Neural cell (in vitro differentiated cells): ENCODE measurements around the gene NBPF3. TPM values are rescaled to one million over a fixed set of nuclear protein-coding genes. Genes with fewer than 3 reads are reported as not detected.

Experiments
- H2AFZ ChIP-seq: fragments of 200-600, 300-800 bp; sonication (generic), shearing (Covaris generic); 2 replicates; pipeline ENCODE4 v1.6.0; 2014; ENCODE audit warnings: low read depth, mild to moderate bottlenecking, antibody characterized with exemption, low read length, moderate library complexity
- H3F3A ChIP-seq: fragments of 200-600 bp; shearing (Covaris generic); 2 replicates; pipeline ENCODE4 v1.6.1; 2016; ENCODE audit warnings: mild to moderate bottlenecking, moderate library complexity, mixed read lengths, antibody characterized with exemption, low read length; ENCODE audit not compliant: insufficient read depth, poor library complexity, severe bottlenecking
- H3K27ac ChIP-seq: fragments of 200-600, 300-800 bp; sonication (generic), shearing (Covaris generic); 2 replicates; pipeline ENCODE4 v1.5.1; 2014; ENCODE audit warnings: mild to moderate bottlenecking, low read length, moderate library complexity
- H3K27me3 ChIP-seq: fragments of 300-800, 200-600 bp; sonication (generic), shearing (Covaris generic); 2 replicates; pipeline ENCODE4 v1.6.0; 2014; ENCODE audit warnings: mild to moderate bottlenecking, low read depth, low read length, moderate library complexity; ENCODE audit not compliant: insufficient read depth
- H3K36me3 ChIP-seq: fragments of 300-800, 200-600 bp; sonication (generic), shearing (Covaris generic); 2 replicates; pipeline ENCODE4 v1.5.1; 2014; ENCODE audit warnings: mild to moderate bottlenecking, antibody characterized with exemption, low read length, moderate library complexity; ENCODE audit not compliant: insufficient read depth
- H3K4me2 ChIP-seq: fragments of 300-800, 200-600 bp; sonication (generic), shearing (Covaris generic); 2 replicates; pipeline ENCODE4 v1.6.0; 2014; ENCODE audit warnings: mild to moderate bottlenecking, low read length
- H3K4me3 ChIP-seq: fragments of 300-800, 200-600 bp; sonication (generic), shearing (Covaris generic); 2 replicates; pipeline ENCODE4 v1.5.1; 2014; ENCODE audit warnings: mild to moderate bottlenecking, low read length, moderate library complexity
- H3K79me2 ChIP-seq: fragments of 200-600 bp; shearing (Covaris generic); replicated peaks from 2 replicates; pipeline ENCODE4 v1.6.0; 2014; ENCODE audit warnings: mild to moderate bottlenecking, low read length, moderate library complexity; ENCODE audit not compliant: insufficient read depth
- H3K9ac ChIP-seq: fragments of 300-800, 200-600 bp; sonication (generic), shearing (Covaris generic); 2 replicates; pipeline ENCODE4 v1.6.1; 2016; ENCODE audit warnings: mild to moderate bottlenecking, low read length, mixed read lengths
- H3K9me2 ChIP-seq: fragments of 200-600 bp; shearing (Covaris generic); 2 replicates; pipeline ENCODE4 v1.6.1; 2016; ENCODE audit warnings: mild to moderate bottlenecking, low read length, mixed read lengths; ENCODE audit not compliant: insufficient read depth
- H3K9me3 ChIP-seq: fragments of 200-600, 300-800 bp; sonication (generic), shearing (Covaris generic); 2 replicates; pipeline ENCODE4 v1.6.1; 2016; ENCODE audit warnings: mild to moderate bottlenecking, mixed run types, low read length, moderate library complexity, mixed read lengths
- H4K20me1 ChIP-seq: fragments of 200-600 bp; shearing (Covaris generic); 2 replicates; pipeline ENCODE4 v1.6.1; 2016; ENCODE audit warnings: mild to moderate bottlenecking, mixed run types; ENCODE audit not compliant: insufficient read depth
- CTCF ChIP-seq: fragments of 450-650 bp; IDR thresholded peaks from 2 replicates; pipeline ENCODE4 v1.5.1; 2014; ENCODE audit warnings: antibody characterized with exemption, mild to moderate bottlenecking, moderate library complexity; ENCODE audit not compliant: poor library complexity, severe bottlenecking
- EP300 ChIP-seq: fragments of 450-650 bp; conservative IDR thresholded peaks from 2 replicates; pipeline ENCODE4 v1.6.1; 2014; ENCODE audit warnings: antibody characterized with exemption, mild to moderate bottlenecking, moderate library complexity; ENCODE audit not compliant: poor library complexity, severe bottlenecking
- EZH2 ChIP-seq: fragments of 200-600, 300-800 bp; shearing (Covaris generic), sonication (generic); IDR thresholded peaks from 2 replicates; pipeline ENCODE4 v1.6.1; 2014; ENCODE audit warnings: antibody characterized with exemption, low read length, borderline replicate concordance, mild to moderate bottlenecking; ENCODE audit not compliant: insufficient read depth, poor library complexity, severe bottlenecking
- MXI1 ChIP-seq: fragments of 450-650 bp; conservative IDR thresholded peaks from 2 replicates; pipeline ENCODE4 v1.6.1; 2014; ENCODE audit warnings: antibody characterized with exemption, mild to moderate bottlenecking; ENCODE audit not compliant: poor library complexity, severe bottlenecking
- POLR2AphosphoS5 ChIP-seq: IDR thresholded peaks from 2 replicates; pipeline ENCODE4 v1.6.1; 2012
- RAD21 ChIP-seq: fragments of 450-650 bp; conservative IDR thresholded peaks from 2 replicates; pipeline ENCODE4 v1.6.1; 2014; ENCODE audit warnings: antibody characterized with exemption, mild to moderate bottlenecking, moderate library complexity
- SMC3 ChIP-seq: fragments of 450-650 bp; conservative IDR thresholded peaks from 2 replicates; pipeline ENCODE4 v1.6.1; 2014; ENCODE audit warnings: antibody characterized with exemption, mild to moderate bottlenecking, moderate library complexity; ENCODE audit not compliant: poor library complexity
- TAF1 ChIP-seq: IDR thresholded peaks from 2 replicates; pipeline ENCODE4 v1.6.1; 2012; ENCODE audit warnings: low read depth
- polyA plus RNA-seq: library from polyadenylated mRNA; depleted of rRNA; stranded (reverse); fragments of >200 nt; gene quantifications from 2 replicates; pipeline ENCODE4 v1.2.3, GENCODE V29; 2014
- TF ChIP-seq, protein P1 (sequence below): IDR thresholded peaks from 2 replicates; pipeline ENCODE4 v1.6.1; 2012; ENCODE audit warnings: borderline replicate concordance

NBPF3 gene
- polyA plus RNA-seq, 1 donor from 2014 or later = 14.4 TPM

- no peaks in the 10 kb centered on the region for H3K36me3 ChIP-seq
- no peak overlapping the region for H2AFZ ChIP-seq
- no peak overlapping the region for H3K4me2 ChIP-seq
- no peaks in the 10 kb centered on the region for H4K20me1 ChIP-seq
- no peaks in the 10 kb centered on the region for H3K27me3 ChIP-seq
- no peak overlapping the region for H3K9ac ChIP-seq
- no peaks in the 10 kb centered on the region for H3K79me2 ChIP-seq
- TF ChIP-seq, protein P1, sequence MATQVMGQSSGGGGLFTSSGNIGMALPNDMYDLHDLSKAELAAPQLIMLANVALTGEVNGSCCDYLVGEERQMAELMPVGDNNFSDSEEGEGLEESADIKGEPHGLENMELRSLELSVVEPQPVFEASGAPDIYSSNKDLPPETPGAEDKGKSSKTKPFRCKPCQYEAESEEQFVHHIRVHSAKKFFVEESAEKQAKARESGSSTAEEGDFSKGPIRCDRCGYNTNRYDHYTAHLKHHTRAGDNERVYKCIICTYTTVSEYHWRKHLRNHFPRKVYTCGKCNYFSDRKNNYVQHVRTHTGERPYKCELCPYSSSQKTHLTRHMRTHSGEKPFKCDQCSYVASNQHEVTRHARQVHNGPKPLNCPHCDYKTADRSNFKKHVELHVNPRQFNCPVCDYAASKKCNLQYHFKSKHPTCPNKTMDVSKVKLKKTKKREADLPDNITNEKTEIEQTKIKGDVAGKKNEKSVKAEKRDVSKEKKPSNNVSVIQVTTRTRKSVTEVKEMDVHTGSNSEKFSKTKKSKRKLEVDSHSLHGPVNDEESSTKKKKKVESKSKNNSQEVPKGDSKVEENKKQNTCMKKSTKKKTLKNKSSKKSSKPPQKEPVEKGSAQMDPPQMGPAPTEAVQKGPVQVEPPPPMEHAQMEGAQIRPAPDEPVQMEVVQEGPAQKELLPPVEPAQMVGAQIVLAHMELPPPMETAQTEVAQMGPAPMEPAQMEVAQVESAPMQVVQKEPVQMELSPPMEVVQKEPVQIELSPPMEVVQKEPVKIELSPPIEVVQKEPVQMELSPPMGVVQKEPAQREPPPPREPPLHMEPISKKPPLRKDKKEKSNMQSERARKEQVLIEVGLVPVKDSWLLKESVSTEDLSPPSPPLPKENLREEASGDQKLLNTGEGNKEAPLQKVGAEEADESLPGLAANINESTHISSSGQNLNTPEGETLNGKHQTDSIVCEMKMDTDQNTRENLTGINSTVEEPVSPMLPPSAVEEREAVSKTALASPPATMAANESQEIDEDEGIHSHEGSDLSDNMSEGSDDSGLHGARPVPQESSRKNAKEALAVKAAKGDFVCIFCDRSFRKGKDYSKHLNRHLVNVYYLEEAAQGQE = no peak
- TF ChIP-seq MXI1 (no peak), TAF1 (no peak), SMC3 (no peak)
- no peaks in the 10 kb centered on the region for H3F3A ChIP-seq
- no peak overlapping the region for H3K27ac ChIP-seq
- no peaks in the 10 kb centered on the region for H3K9me2 ChIP-seq
- H3K4me3 ChIP-seq = no peak overlapping the region
- H3K9me3 ChIP-seq = no peaks in the 10 kb centered on the region
These were observed 92.6 kb downstream of the NBPF3 start for GRCh38 chr1:21532496-21532895.

DNA sequence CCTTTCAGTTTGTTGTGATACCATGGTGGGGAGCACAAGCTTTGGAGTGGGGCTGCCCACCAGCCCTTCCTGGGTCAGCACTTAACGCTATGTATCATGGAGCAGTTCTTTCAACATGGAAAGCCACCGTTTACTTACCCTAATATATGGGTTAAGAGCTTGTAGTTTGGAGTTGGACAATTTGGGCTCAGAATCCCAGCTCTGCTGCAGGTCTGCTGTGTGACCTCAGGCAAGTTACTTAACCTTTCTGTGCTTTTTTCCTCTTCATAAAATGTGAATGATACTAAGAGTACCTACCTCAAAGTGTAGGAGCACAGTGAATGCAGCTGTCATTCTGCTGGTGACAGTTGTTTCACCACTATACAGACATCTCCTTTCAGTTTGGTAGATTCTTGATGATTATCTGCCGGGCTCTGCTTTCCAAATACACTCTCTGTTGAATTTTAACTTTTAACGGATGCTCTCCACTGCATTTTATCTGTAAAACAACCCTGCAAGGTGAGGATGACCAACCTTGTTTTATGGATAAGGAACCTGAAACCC lies 93.1 kb downstream of the NBPF3 start:
- Histone ChIP-seq H3K9ac (no peak overlapping the region), H3K36me3 (no peaks in the 10 kb centered on the region), H3K4me3 (no peak overlapping the region), H3K9me2 (no peaks in the 10 kb centered on the region), H3K9me3 (no peaks in the 10 kb centered on the region), H2AFZ (no peak overlapping the region), H3K27me3 (no peaks in the 10 kb centered on the region), H3K4me2 (no peak overlapping the region), H3F3A (no peaks in the 10 kb centered on the region), H3K27ac (no peak overlapping the region), H3K79me2 (no peaks in the 10 kb centered on the region), H4K20me1 (no peaks in the 10 kb centered on the region)
- TF ChIP-seq CTCF (no peak), EZH2 (no peak), POLR2AphosphoS5 (no peak), EP300 (no peak), TAF1 (no peak), RAD21 (no peak), SMC3 (no peak), MXI1 (no peak)
- TF ChIP-seq, protein P1 = no peak
